ENCODE measurements around the gene PMVK.
"Not testable (repeated sequence)": the region's sequence is repeated elsewhere in the genome, so short reads cannot be mapped to it uniquely, and the experiment has no call there.

Gene PMVK

GRCh38 chr1:154936555-154937084 is at the start of gene PMVK:
Gene PMVK (minus strand): TSS chr1:154936719. CDS start chr1:154936685, 34 bp downstream.
- DNase-seq, result peak; percentile 91

GRCh38 chr1:154983776-154984466 is 47.4 kb upstream of the PMVK start:
- no peak for DNase-seq

GRCh38 chr1:154982897-154983648 is 46.6 kb upstream of the PMVK start, which contains the start of gene FLAD1:
Gene FLAD1 (plus strand): TSS chr1:154983344. CDS start chr1:154983695, 351 bp downstream.
- peak; percentile 99 for DNase-seq

- no peak for DNase-seq
These were observed 45.8 kb upstream of the PMVK start for GRCh38 chr1:154982341-154982740.

GRCh38 chr1:154978360-154978759 is 41.8 kb upstream of the PMVK start:
- DNase-seq, result no peak

- DNase-seq, result not testable (repeated sequence)
These were observed 41.2 kb upstream of the PMVK start for GRCh38 chr1:154977762-154978161.

GRCh38 chr1:154975409-154976059 is 39.0 kb upstream of the PMVK start:
- no peak for DNase-seq

GRCh38 chr1:154974808-154975408 is 38.4 kb upstream of the PMVK start:
- peak; percentile 96 for DNase-seq

- peak; percentile 100 for DNase-seq
These were observed 37.7 kb upstream of the PMVK start, which contains the start of gene CKS1B for GRCh38 chr1:154974102-154974807. Gene CKS1B (plus strand): TSS chr1:154974681. CDS start chr1:154974746, 65 bp downstream.

GRCh38 chr1:154973344-154974101 is 37.0 kb upstream of the PMVK start:
- DNase-seq, result peak; percentile 84

GRCh38 chr1:154972517-154973343 is 36.2 kb upstream of the PMVK start:
- DNase-seq, result no peak

GRCh38 chr1:154972213-154972516 is 35.6 kb upstream of the PMVK start:
- no peak for DNase-seq

- no peak for DNase-seq
These were observed 35.0 kb upstream of the PMVK start for GRCh38 chr1:154971341-154971998.

GRCh38 chr1:154970631-154971340 is 34.3 kb upstream of the PMVK start, which contains the start of gene SHC1:
Gene SHC1 (minus strand): TSS chr1:154970747. CDS start chr1:154970526, 221 bp downstream.
- peak; percentile 23 for DNase-seq

GRCh38 chr1:154969860-154970452 is 33.4 kb upstream of the PMVK start:
- DNase-seq, result no peak

- DNase-seq, result no peak
These were observed 32.7 kb upstream of the PMVK start for GRCh38 chr1:154969246-154969645.

- no peak for DNase-seq
These were observed 32.2 kb upstream of the PMVK start for GRCh38 chr1:154968731-154969130.

GRCh38 chr1:154967331-154967950 is 30.9 kb upstream of the PMVK start:
- no peak for DNase-seq
